ENCODE data around the gene TRAF7.

GRCh38 chr16:2161911-2162310, 6.3 kb downstream of the TRAF7 start:
- TF ChIP-seq POLR2A (IDR thresholded peaks at IDR 0.05) (no peak), CTCF (IDR thresholded peaks at IDR 0.05) (no peak)
